GM21528 (cell line): ENCODE results near the gene LONRF3.
"Not testable (repeated sequence)": the region's sequence is repeated elsewhere in the genome, so short reads cannot be mapped to it uniquely, and the experiment has no call there.

ENCODE experiments used
- ATAC-seq: cut with Tn5 transposase; IDR thresholded peaks from one replicate; pipeline ENCODE4 v1.9.1; 2021; ENCODE audit warnings: mild to moderate bottlenecking, moderate library complexity; ENCODE audit not compliant: unreplicated experiment, low FRiP score

The LONRF3 gene

GRCh38 chrX:119029656-119030055 lies 55.2 kb downstream of the LONRF3 start:
- ATAC-seq, result not testable (repeated sequence)

- no peak for ATAC-seq
Measured at GRCh38 chrX:119030990-119031389, 56.6 kb downstream of the LONRF3 start.

DNA sequence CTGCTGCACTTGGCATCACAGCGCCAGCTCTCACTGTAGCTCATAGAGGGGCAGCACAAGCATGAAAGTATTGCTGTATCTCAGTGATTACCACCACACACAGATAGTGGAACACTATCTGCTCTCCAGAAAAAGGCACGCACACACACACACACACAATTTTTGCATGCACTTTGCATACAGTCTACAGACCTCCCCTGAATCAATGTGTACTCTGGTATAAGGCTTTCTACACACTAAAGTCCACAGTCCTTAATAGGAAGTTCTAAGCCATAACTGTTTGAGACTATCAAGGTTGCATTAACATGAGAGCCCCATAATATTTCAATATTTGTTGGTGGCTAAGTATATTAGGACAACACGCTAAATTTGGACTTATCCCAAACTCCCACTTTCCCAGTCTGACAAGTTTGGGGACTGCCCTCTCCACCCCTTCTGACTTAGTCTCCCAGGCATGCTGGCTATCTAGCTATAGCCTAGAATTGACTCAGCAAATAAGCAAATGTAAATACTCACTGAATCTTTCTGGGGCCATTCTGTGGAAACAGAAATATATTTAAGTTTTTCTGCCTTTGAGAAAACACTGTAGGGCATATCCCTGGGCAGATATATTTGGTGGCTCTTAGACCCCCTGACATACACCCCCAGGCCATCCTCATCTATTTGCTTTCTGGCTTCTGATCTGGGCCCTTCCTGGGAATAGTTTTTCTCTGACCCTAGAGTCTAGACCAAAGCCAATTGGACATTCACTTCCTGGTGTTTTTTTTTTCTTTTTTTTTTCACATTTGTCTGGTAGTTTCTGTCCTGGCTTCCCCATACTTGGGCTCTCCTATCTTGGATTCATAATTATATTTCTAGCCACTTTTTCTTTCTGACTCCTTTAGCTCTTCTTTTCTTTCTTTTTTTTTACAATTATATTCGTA lies 62.0 kb downstream of the LONRF3 start:
- no peak for ATAC-seq

GRCh38 chrX:119040432-119040831 lies 66.0 kb downstream of the LONRF3 start:
- ATAC-seq, result no peak

DNA sequence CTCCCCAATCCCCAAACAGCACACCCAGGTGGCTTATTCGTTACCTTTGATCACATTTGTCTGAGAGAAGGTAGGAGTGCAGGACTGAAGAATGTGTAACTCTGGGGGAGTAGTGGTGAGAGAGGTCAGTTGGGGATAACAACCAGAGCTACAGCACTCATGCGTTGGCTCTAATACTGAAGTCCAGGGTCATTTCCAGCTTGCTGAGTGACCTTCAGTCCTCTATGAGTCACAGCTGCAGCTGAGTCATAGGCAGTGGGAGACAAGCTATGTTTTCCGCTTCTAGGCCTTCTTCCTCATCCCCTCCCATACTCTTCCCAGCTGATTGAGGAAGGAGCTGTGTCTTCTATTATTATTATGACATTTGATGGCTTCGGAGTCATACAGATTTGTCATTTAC lies 66.8 kb downstream of the LONRF3 start:
- no peak for ATAC-seq

DNA sequence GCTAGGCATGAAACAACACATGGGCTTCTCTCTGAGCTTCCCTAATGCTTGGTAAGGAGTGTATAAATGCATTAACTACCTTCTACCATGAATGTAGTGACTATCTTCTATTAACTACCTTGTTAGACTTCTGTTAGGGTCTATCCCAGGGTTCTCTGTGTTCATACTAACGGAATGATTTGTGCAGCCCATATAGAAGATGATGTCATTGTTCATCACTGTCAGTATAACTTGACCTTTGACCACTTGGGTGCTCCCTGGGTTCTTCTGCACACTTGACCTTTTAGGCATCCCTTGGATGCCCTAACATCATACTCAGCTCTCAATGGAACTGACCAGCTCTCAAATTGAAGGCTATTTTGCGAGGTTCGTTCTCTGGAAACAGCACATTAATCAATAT lies 67.6 kb downstream of the LONRF3 start:
- no peak for ATAC-seq

GRCh38 chrX:119042996-119043395 lies 68.6 kb downstream of the LONRF3 start:
- ATAC-seq, result no peak

DNA sequence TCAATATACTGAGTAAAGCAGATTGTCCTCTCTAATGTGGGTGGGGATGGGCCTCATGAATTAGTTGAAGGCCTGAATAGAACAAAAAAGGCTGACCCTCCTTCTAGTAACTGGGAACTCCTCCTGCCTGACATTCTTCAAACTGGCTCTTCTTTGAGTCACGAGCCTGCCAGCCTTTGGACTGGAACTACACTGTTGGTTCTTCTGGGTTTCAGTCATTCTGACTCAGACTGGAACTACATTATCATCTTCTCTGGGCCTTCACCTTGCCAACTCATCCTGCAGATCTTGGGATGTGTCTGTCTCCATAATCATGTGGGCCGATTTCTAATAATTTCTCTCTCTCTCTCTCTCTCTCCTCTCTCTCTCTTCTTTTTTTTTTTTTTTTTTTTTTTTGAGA lies 71.5 kb downstream of the LONRF3 start:
- ATAC-seq, result no peak

DNA sequence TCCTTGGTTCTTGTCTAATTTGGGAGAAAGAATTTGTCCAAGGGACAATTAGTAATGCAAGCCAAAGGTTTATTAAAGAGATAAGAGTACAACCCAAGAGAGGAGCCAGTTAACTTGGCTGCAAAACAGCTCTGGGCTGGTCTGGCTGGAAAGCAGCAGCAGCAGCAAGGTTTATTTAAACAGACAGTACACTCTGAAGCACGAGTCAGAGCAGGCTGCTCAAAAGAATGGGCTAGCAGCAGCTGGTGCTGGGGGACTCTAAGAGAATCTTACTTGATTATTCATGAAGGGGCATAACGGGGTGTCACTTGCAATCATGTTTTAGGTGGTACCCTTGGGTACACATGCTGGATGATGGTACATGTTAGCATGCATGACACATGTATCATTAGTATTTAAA lies 81.3 kb downstream of the LONRF3 start:
- ATAC-seq, result no peak

GRCh38 chrX:119062750-119063374 lies 88.4 kb downstream of the LONRF3 start:
- ATAC-seq, result no peak

DNA sequence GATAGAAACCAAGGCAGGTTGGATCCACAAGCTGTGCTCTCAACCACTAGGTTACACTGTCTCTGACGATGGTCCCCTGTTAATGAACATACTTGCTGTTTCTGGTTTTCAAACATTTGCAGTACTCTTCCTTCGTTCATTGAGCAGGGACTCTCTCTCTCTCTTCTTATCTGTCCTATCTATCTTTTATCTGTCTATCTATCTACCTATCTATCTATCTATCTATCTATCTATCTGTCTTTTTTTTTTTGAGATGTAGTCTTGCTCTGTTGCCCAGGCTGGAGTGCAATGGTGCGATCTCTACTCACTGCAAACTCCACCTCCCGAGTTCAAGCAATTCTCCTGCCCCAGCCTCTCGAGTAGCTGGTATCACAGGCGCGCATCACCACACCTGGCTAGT lies 89.0 kb downstream of the LONRF3 start:
- no peak for ATAC-seq

- ATAC-seq, result no peak
Measured at GRCh38 chrX:119067023-119067739, 92.8 kb downstream of the LONRF3 start.
